ENCODE measurements around the gene ICA1.

Gene ICA1

GRCh38 chr7:8155836-8156235 lies 106.1 kb downstream of the ICA1 start:
- DNase-seq, result no peak

GRCh38 chr7:8154272-8154671 lies 107.7 kb downstream of the ICA1 start:
- DNase-seq, result no peak

- DNase-seq, result no peak
Observed at GRCh38 chr7:8152489-8153192, 109.3 kb downstream of the ICA1 start.

DNA sequence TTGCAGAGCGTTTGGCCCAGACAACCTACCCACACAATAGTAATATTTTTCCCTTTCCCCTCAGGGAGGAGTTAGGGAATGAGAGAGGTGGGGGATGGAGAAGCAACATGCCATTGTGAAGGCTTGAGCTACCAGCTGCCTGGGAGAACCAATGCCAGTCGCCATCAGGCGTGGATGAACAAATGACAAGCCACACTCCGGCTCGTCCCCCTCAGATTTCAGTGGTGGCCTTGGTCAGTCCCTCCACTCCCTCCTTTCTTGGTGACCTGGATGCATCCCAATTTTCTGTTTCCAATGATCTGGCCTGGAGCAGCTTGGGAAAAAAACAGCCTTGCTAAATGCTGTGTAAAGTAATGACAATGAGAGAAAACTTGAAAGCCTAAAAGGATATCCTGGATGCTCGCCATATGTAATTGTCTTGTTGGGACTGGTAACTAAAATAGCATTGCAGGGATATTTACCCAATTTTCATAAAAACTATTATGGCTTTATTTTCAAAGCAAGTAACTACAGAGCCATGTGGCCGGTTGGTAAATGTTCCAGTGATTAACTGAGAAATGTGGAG lies 110.7 kb downstream of the ICA1 start:
- DNase-seq, result no peak

DNA sequence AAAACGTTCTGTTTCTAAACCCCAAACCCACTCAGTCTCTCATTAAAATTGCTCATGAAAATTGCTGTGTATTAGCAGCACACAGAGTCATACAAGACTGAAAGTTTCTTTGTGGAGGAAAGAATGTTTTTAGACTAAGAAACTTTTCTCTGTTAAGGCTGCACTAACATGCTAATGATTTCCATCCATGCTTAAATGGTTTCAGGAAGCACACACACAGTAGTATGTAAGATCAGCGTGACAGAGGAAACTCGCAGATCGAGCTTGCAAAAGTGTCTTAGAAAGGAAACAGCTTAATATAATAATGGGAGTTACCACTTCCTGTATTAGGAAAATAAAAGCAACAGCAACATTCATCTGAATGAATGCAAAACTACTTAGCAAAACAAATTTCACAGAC lies 112.7 kb downstream of the ICA1 start:
- no peak for DNase-seq

DNA sequence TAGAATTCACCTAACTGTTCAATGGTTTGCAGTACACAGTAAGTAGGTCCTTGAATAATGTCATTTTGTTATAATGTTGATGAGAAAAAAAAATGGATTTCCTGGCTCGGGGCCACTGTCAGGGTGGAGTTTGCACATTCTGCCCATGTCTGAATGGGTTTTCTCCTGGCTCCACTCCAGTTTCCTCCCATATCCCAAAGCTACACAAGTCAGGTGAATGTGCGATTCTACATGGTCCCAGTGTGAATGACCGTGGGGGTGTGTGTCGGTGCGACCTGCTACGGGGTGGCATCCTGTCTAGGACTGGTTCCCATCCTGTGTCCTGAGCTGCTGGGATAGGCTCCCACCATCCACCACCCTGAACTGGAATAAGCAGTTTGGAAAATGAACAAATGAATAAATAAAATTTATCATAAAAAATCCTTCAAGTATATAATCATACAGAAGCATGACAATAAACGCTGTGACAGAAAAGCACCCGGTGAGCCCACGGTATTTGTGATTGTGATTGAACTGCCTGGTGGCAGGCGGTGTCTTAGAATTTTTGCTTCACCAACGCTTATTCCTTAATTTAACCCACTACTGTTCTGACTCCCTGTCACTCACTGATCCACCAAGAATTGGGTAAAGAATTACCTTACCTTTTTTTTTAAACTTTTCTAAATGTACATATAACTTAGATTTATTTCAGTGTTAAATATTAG lies 114.1 kb downstream of the ICA1 start:
- no peak for DNase-seq

- peak; percentile 31 for DNase-seq
Observed at GRCh38 chr7:8146788-8147413, 115.1 kb downstream of the ICA1 start.

- DNase-seq, result no peak
Observed at GRCh38 chr7:8146106-8146787, 115.7 kb downstream of the ICA1 start.

DNA sequence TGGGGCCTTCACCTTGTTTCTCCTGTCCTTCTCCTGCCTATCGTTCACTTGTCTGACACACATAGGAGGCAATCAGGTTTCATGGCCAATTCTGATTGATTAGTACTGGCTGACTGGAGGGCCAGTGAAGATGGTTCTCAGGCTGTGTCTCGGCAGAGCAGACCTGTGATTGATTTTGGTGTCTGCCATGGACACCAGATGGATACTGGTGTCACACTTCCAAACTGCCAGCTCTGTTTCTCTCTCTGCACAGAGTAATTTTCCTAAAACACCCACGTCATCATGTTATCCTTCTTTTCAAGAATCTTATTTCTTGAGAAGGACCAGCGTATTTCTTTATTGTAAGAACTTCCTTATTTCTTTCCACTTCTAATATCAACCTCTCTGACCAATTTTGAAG lies 117.1 kb downstream of the ICA1 start:
- DNase-seq, result no peak

DNA sequence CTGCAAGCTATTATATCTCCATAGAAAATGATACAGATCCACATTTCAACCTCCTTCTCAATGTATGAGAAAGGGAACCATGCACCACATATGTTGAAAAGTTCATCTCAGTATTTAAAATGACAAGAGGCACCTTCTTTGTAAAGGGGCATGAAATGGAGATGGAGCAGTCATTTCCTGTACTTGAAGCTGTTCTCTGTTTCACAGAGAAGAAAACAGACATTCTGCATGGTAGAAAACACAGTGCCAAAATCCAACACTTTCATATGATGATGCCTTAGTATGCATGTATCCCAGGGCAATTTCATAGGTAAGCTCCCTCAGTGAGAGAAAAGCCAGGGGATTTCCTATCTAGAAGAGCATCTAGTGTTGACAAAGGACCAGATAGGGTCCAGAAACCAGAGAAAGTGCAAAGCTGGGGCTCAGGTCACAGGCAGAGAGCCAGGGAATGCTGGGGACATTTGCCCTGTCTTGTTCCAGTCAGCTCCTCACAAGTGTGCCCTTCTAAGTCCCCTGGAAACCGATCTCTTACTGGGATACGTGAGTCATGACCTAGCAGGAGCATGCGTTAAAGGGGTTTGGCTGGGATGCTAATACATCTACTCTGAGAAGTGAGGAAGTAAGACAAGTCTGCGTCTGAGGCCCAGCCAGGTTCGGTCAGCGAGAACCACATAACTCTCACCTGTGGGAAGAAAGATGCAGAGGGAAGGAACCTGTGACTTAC lies 118.7 kb downstream of the ICA1 start:
- no peak for DNase-seq

GRCh38 chr7:8142477-8142876 lies 119.5 kb downstream of the ICA1 start:
- DNase-seq, result no peak

DNA sequence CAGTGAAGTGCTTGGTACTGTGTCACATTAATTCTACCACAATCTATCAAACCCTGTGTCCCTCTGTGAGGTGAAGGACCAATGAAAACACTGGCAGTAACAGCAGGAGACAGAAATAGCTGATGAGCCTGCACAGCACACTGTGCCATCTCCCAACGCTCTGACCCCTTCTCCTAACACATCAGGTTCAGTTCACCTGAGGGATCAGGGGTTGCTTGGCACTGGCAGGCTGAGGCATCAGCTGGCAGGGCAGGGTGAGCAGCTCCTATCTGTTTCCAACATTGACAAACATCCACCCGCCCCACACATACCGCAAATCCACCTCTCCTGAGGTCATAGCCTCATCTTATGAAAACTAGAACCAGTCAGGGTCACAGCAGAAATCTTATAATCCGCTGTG lies 120.9 kb downstream of the ICA1 start:
- no peak for DNase-seq

DNA sequence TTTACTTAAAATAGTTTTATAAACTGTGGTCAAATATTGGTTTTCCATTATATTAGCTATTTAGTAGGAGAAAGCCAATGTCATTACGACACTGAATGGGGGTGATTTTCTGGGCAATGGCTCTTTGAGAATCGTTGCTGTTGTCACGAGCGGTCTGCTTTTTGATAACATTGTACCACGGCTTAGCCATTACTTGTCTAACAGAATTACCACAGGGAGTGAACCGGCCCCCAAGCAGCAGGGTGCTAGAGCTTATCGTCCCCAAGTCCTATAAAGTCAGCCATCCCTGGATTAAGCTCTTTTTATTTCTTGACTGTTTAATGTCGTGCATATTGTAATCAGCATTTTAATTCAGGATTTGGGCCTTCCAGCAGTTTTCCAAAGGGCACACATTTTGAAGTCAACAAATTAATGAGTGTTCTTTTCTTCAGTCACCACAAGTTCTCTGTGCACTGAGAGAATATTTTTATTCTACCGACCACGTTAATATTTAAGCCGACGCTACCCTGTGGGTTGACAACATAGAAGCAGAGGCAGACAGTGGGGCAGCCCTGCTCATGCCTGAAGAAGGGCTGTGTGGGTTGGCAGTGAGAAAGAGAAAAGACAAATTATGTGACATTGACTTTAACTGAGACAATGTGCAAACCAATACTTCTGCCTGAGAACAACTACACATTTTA lies 125.8 kb downstream of the ICA1 start:
- DNase-seq, result no peak

DNA sequence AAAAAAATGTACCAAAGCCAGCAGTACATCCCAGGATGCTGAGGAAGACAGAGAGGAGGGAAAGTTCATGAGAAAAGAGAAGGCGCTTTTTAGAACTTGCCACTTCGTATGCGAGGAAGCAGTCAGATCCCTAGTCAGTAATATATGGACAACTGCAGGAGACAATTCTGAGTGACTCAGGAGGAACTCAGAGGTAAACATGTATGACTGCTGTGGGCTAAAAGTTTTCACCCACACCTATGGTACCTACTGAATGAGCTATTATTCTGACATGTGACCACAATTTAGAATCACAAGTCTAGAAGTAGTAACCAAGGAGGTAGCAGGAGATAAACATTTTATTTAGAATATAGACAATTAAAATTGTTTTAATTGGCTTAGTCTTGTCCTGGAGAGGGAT lies 126.5 kb downstream of the ICA1 start:
- no peak for DNase-seq

GRCh38 chr7:8134089-8134733 lies 127.8 kb downstream of the ICA1 start:
- no peak for DNase-seq

DNA sequence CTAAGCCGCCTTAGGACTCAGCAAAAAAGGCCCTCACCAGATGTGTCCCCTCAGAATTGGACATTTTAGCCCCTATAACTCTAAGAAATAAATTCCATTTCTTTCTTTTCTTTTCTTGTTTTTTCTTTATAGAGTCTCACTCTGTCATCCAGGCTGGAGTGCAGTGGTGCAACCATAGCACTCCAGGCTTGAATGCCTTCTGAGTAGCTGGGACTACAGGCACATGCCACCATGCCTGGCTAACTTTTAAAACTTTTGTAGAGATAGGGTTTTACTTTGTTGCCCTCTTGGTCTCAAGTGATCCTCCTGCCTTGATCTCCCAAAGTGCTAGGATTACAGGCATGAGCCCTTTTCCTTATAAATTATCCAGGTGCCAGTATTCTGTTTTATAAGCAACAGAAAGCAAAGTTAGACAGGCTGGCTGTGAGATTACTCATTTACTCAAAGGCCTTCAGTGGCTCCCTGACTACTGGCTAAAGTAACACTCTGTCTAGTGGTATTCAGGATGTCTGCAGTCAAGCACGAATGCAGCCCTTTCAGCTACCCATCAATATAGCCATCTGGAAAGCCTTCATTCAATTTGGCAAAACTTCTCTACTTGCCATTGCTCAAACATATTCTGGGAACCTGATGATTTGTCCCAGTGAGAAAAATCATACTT lies 128.6 kb downstream of the ICA1 start:
- DNase-seq, result no peak

DNA sequence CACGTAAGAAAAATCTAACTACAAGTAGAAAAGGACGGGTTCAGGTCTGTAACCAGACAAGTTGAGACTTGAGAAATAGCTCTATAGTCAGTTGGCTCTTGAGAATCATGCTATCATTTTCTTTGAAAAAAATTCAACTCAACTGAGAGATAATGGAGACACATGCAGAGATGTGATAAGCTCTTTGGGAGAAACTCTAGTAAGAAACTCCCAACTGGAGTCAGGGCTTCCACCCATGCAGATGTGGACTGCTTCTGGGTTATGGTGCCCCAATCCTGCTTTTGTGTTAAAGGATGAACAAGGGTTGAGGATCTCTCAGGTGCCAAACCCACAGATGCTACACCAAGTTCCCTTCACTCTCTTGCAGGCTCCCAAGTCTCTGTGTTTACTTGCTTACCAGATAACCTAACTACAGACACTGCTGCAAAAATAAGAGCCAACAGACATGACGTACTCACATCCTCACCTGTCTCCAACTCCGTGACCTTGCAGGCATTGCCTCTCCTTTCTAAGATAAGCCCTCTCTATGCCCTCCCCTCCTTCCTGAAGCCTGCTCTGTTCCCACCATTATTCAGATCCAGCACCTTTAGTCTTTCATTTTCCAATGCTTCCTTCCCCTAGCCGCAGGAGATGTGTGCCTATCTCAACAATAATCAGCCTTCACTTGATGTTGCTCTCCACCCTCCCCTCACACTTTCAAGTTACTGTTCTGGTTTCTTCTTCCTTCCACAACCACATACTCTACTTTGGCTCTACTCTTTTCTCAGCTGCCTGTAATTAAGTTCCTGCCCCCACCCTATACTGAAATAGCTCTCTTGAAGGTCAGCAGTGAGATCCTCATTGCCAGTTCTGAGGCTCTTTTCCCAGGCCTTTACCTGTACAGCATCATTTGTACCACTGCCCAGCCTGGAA lies 130.0 kb downstream of the ICA1 start:
- no peak for DNase-seq

GRCh38 chr7:8130663-8131062 lies 131.3 kb downstream of the ICA1 start:
- DNase-seq, result no peak

DNA sequence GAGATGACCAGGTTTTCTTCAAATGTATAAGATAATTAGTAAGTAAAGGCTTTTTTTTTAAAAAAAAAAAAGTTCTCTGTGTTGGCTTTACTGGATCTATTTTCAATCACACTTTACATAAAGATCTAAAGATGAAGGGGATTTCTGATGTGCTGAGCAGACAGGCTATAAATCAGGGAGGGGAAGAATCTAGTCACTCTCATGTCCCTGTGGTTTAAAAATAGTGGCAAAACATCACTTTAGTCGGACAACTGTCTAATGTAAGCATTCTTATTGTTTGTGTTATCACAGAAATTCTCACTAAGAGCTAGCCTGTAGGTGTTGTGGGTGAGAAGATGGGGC lies 132.7 kb downstream of the ICA1 start:
- DNase-seq, result no peak

Data from NCI-H2107 (cell line).